ENCODE results near the gene ZDHHC17.

ZDHHC17 gene

GRCh38 chr12:76866726-76867125, 102.8 kb downstream of the ZDHHC17 start:
- Mint-ChIP-seq H3K27me3 (ENCODE audit: low read depth) (no peaks in the 10 kb centered on the region), H3K4me3 (peak overlapping the region; percentile 25 to 83 (median 73)), H3K9me3 (no peaks in the 10 kb centered on the region), H3K4me1 (peaks cover 66% of the 10 kb centered on the region), H3K27ac (peak overlapping the region; percentile 75 to 93 (median 89)), H3K36me3 (ENCODE audit: low read depth) (peaks cover 44% of the 10 kb centered on the region)
- no peak for TF ChIP-seq CTCF (IDR thresholded peaks at IDR 0.05; ENCODE audit: unreplicated experiment in 3 of 3)

- H3K27ac Mint-ChIP-seq = peak overlapping the region in 1 of 3 experiments; percentile 22
- H3K36me3 Mint-ChIP-seq (ENCODE audit: low read depth) = peaks cover 33% of the 10 kb centered on the region
- no peaks in the 10 kb centered on the region for H3K9me3 Mint-ChIP-seq
Measured at GRCh38 chr12:76871082-76871481, 107.2 kb downstream of the ZDHHC17 start.

DNA sequence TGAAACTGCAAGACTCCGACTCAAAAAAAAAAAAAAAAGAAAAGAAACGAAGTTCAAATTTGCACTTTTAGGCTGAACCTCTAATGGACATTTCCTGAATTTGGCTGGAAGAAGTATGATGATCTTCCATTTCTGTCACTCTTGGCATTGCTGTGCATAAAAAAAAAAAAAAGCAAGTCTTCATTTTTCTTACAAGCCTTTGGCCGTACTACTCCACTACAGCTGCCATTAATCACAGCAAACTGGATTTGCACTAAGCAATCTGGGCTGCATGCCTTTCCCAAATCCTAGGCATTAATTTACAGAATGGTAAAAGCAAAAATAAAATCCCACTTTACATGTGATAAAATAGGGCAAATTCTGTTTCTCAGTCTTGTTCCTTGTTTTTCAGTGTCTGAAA, 107.8 kb downstream of the ZDHHC17 start:
- H3K27me3 Mint-ChIP-seq (ENCODE audit: low read depth) = no peaks in the 10 kb centered on the region
- no peak for TF ChIP-seq CTCF (IDR thresholded peaks at IDR 0.05; ENCODE audit: unreplicated experiment in 3 of 3)
- peaks cover 33% of the 10 kb centered on the region for H3K36me3 Mint-ChIP-seq (ENCODE audit: low read depth)
- H3K9me3 Mint-ChIP-seq = no peaks in the 10 kb centered on the region
- peak overlapping the region in 2 of 3 experiments; percentile 56 to 69 for H3K27ac Mint-ChIP-seq
- H3K4me3 Mint-ChIP-seq = peak overlapping the region in 1 of 3 experiments; percentile 9
- H3K4me1 Mint-ChIP-seq = peaks cover 70% of the 10 kb centered on the region

More at GRCh38 chr12:76871082-76871481, 107.2 kb downstream of the ZDHHC17 start:
- Mint-ChIP-seq H3K4me1 (peaks cover 74% of the 10 kb centered on the region), H3K4me3 (no peak overlapping the region), H3K27me3 (ENCODE audit: low read depth) (no peaks in the 10 kb centered on the region)
- no peak for TF ChIP-seq CTCF (IDR thresholded peaks at IDR 0.05; ENCODE audit: unreplicated experiment in 3 of 3)

- H3K27ac Mint-ChIP-seq = peak overlapping the region; percentile 51 to 75 (median 56)
- no peaks in the 10 kb centered on the region for H3K9me3 Mint-ChIP-seq
- peaks cover 33% of the 10 kb centered on the region for H3K36me3 Mint-ChIP-seq (ENCODE audit: low read depth)
- H3K4me3 Mint-ChIP-seq = no peak overlapping the region
- H3K4me1 Mint-ChIP-seq = peaks cover 73% of the 10 kb centered on the region
- no peak for TF ChIP-seq CTCF (IDR thresholded peaks at IDR 0.05; ENCODE audit: unreplicated experiment in 3 of 3)
- H3K27me3 Mint-ChIP-seq (ENCODE audit: low read depth) = no peaks in the 10 kb centered on the region
Measured at GRCh38 chr12:76872415-76872814, 108.5 kb downstream of the ZDHHC17 start.

- no peak for TF ChIP-seq CTCF (IDR thresholded peaks at IDR 0.05; ENCODE audit: unreplicated experiment in 3 of 3)
- Mint-ChIP-seq H3K9me3 (no peaks in the 10 kb centered on the region), H3K4me3 (peak overlapping the region in 1 of 3 experiments; percentile 66), H3K4me1 (peaks cover 72% of the 10 kb centered on the region), H3K36me3 (ENCODE audit: low read depth) (peaks cover 27% of the 10 kb centered on the region), H3K27me3 (ENCODE audit: low read depth) (no peaks in the 10 kb centered on the region), H3K27ac (peak overlapping the region; percentile 7 to 47 (median 7))
Measured at GRCh38 chr12:76874027-76874426, 110.1 kb downstream of the ZDHHC17 start.

DNA sequence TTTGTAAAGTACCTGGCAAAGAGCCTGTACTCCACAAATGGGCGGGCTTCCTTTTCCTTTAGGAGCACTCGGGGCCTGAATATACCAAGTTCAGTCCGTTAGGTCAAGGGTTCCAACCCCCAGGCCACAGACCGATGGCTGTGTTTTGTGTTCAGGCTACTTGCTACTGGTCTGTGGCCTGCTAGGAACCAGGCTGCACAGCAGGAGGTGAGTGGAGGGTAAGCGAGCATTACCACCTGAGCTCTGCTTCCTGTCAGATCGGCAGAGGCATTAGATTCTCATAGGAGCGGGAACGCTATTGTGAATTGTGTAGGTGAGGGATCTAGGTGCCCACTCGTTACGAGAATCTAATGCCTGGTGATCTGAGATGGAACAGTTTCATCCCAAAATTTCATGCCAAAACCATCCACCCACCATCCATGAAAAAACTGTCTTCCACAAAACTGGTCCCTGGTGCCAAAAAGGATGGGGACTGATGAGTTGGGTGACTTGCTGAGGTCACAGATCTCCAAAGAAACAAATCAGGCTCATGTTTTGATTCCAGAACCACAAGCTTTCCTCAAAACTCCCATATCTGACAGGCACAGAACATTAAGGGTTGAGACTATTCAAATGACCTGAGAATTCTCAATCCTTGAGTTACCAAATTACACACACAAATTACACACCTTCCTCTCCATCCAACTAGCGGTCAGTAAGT, 110.7 kb downstream of the ZDHHC17 start:
- peaks cover 72% of the 10 kb centered on the region for H3K4me1 Mint-ChIP-seq
- no peaks in the 10 kb centered on the region for H3K27me3 Mint-ChIP-seq (ENCODE audit: low read depth)

More for the DNA sequence above, 110.7 kb downstream of the ZDHHC17 start:
- peaks cover 22% of the 10 kb centered on the region for H3K36me3 Mint-ChIP-seq (ENCODE audit: low read depth)
- H3K9me3 Mint-ChIP-seq = no peaks in the 10 kb centered on the region
- peak overlapping the region in 2 of 3 experiments; percentile 14 to 47 for H3K27ac Mint-ChIP-seq
- no peak for TF ChIP-seq CTCF (IDR thresholded peaks at IDR 0.05; ENCODE audit: unreplicated experiment in 3 of 3)
- H3K4me3 Mint-ChIP-seq = peak overlapping the region in 1 of 3 experiments; percentile 66
